ENCODE measurements around the gene NSL1.

Gene NSL1

GRCh38 chr1:212791676-212792395 lies at the start of gene NSL1, which contains the start of gene TATDN3:
Gene NSL1, minus strand, starts transcription at chr1:212791777. Its CDS starts 14 bp downstream, at chr1:212791763.
Gene TATDN3, plus strand, starts transcription at chr1:212791894. Its CDS starts 28 bp downstream, at chr1:212791922.
- peak; percentile 85 for DNase-seq

- DNase-seq = no peak
Observed at GRCh38 chr1:212838145-212838544, 46.6 kb upstream of the NSL1 start.

- DNase-seq = peak; percentile 19
Observed at GRCh38 chr1:212833211-212834207, 41.9 kb upstream of the NSL1 start.

GRCh38 chr1:212828395-212828794 lies 36.8 kb upstream of the NSL1 start:
- no peak for DNase-seq

- DNase-seq = no peak
Observed at GRCh38 chr1:212827831-212828278, 36.3 kb upstream of the NSL1 start.

GRCh38 chr1:212827171-212827776 lies 35.7 kb upstream of the NSL1 start:
- no peak for DNase-seq

GRCh38 chr1:212825798-212826452 lies 34.3 kb upstream of the NSL1 start:
- no peak for DNase-seq

- no peak for DNase-seq
Observed at GRCh38 chr1:212824201-212824600, 32.6 kb upstream of the NSL1 start.

GRCh38 chr1:212822956-212823355 lies 31.4 kb upstream of the NSL1 start:
- DNase-seq = no peak

- DNase-seq = no peak
Observed at GRCh38 chr1:212820969-212821368, 29.4 kb upstream of the NSL1 start.

GRCh38 chr1:212819726-212820125 lies 28.1 kb upstream of the NSL1 start:
- no peak for DNase-seq

- no peak for DNase-seq
Observed at GRCh38 chr1:212816567-212817278, 25.1 kb upstream of the NSL1 start.

- peak; percentile 15 for DNase-seq
Observed at GRCh38 chr1:212814537-212815334, 23.2 kb upstream of the NSL1 start.

GRCh38 chr1:212805767-212806166 lies 14.2 kb upstream of the NSL1 start:
- no peak for DNase-seq

- DNase-seq = no peak
Observed at GRCh38 chr1:212797681-212798080, 6.1 kb upstream of the NSL1 start.

- DNase-seq = no peak
Observed at GRCh38 chr1:212794561-212795014, 3.0 kb upstream of the NSL1 start.

- DNase-seq = no peak
Observed at GRCh38 chr1:212792396-212792908, 875 bp upstream of the NSL1 start.

- peak; percentile 75 for DNase-seq
Observed at GRCh38 chr1:212791261-212791675, 309 bp downstream of the NSL1 start.

GRCh38 chr1:212785871-212786270 lies 5.7 kb downstream of the NSL1 start:
- no peak for DNase-seq

GRCh38 chr1:212783976-212784375 lies 7.6 kb downstream of the NSL1 start:
- DNase-seq = no peak

Measured in kidney glomerular epithelial cell (primary cell).